Hepatocyte (in vitro differentiated cells): ENCODE measurements around the gene SKIC2. TPM values are rescaled to one million over a fixed set of nuclear protein-coding genes. Genes with fewer than 3 reads are reported as not detected.

Experiments used
- DNase-seq: peaks from one replicate; pipeline ENCODE4 v3.0.0-alpha.2; 2016; ENCODE audit warnings: low spot score
- H2AFZ ChIP-seq: fragments of 200-600 bp; sonication (generic); 2 replicates; pipeline ENCODE4 v1.6.0; 2016; ENCODE audit warnings: antibody characterized with exemption, mild to moderate bottlenecking
- H3K27ac ChIP-seq: fragments of 200-600 bp; sonication (generic); 2 replicates; pipeline ENCODE4 v1.5.1; 2016; ENCODE audit warnings: mild to moderate bottlenecking
- H3K27me3 ChIP-seq: fragments of 200-600 bp; sonication (generic); 2 replicates; pipeline ENCODE4 v1.6.1; 2016
- H3K36me3 ChIP-seq: fragments of 200-600 bp; sonication (generic); replicated peaks from 2 replicates; pipeline ENCODE4 v1.5.1; 2016; ENCODE audit warnings: low read depth; ENCODE audit not compliant: insufficient read depth
- H3K4me1 ChIP-seq: fragments of 200-600 bp; sonication (generic); 2 replicates; pipeline ENCODE4 v1.5.1; 2016; ENCODE audit warnings: mild to moderate bottlenecking, moderate library complexity; ENCODE audit not compliant: insufficient read depth
- H3K4me2 ChIP-seq: fragments of 200-600 bp; sonication (generic); 2 replicates; pipeline ENCODE4 v1.6.0; 2016
- H3K4me3 ChIP-seq: fragments of 200-600 bp; sonication (generic); 2 replicates; pipeline ENCODE4 v1.5.1; 2016; ENCODE audit warnings: mild to moderate bottlenecking
- H3K79me2 ChIP-seq: fragments of 200-600 bp; sonication (generic); 2 replicates; pipeline ENCODE4 v1.6.0; 2017; ENCODE audit warnings: mild to moderate bottlenecking
- H3K9me2 ChIP-seq: fragments of 200-600 bp; sonication (generic); replicated peaks from 2 replicates; pipeline ENCODE4 v1.6.0; 2017; ENCODE audit warnings: mild to moderate bottlenecking; ENCODE audit not compliant: insufficient read depth
- H3K9me3 ChIP-seq: fragments of 200-600 bp; sonication (generic); 2 replicates; pipeline ENCODE4 v1.5.1; 2016; ENCODE audit warnings: low read depth, mild to moderate bottlenecking
- H4K20me1 ChIP-seq: fragments of 200-600 bp; sonication (generic); 2 replicates; pipeline ENCODE4 v1.6.0; 2016; ENCODE audit warnings: mild to moderate bottlenecking; ENCODE audit not compliant: insufficient read depth, poor library complexity, severe bottlenecking
- EZH2 ChIP-seq: fragments of 200-600 bp; sonication (generic); IDR thresholded peaks from 2 replicates; pipeline ENCODE4 v1.6.1; 2016; ENCODE audit warnings: antibody characterized with exemption, mild to moderate bottlenecking, borderline replicate concordance
- EZH2phosphoT487 ChIP-seq: fragments of 200-600 bp; sonication (generic); IDR thresholded peaks from one replicate; pipeline ENCODE4 v1.6.1; 2018; ENCODE audit warnings: antibody characterized with exemption, mild to moderate bottlenecking, low read depth, moderate library complexity; ENCODE audit not compliant: unreplicated experiment, severe bottlenecking
- WGBS: methylation state at CpG from one replicate; pipeline ENCODE4 v1.1.6; 2016; ENCODE audit warnings: low lambda C conversion rate; ENCODE audit errors: missing lambda C conversion rate; 5-methylcytosine and 5-hydroxymethylcytosine counted together
- polyA plus RNA-seq: library from polyadenylated mRNA; unstranded; fragments of >200 nt; fragmentation: Nextera tagmentation; extraction: Ambion mirVana; gene quantifications from 2 replicates; pipeline ENCODE4 v1.2.1, GENCODE V29; 2016
- total RNA-seq: library from RNA; depleted of rRNA; stranded (reverse); fragments of >200 nt; gene quantifications from 2 replicates; pipeline ENCODE4 v1.2.3, GENCODE V29; 2014
- TF ChIP-seq, protein P1 (sequence below): fragments of 200-600 bp; sonication (generic); IDR thresholded peaks from 2 replicates; pipeline ENCODE4 v1.5.1; 2016; ENCODE audit warnings: antibody characterized with exemption, mild to moderate bottlenecking; ENCODE audit not compliant: poor library complexity

The SKIC2 gene
- total and polyA plus RNA-seq, 2 experiments from 2014 or later: 53.2 to 64.3 TPM

DNA sequence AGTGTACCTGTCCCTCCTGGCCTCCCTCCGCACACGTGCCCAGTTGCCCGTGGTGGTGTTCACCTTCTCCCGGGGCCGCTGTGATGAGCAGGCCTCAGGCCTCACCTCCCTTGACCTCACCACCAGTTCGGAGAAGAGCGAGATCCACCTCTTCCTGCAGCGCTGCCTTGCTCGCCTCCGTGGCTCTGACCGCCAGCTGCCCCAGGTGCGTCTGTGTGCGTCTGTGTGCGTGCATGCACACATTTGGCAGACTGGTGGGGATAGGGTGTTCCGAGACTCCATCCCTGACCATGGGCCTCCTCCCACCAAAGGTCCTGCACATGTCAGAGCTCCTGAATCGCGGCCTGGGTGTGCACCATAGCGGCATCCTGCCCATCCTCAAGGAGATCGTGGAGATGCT lies 4.9 kb downstream of the SKIC2 start:
- no peak for DNase-seq
- H3K4me3 ChIP-seq: no peak overlapping the region
- WGBS: over 99% methylated on average over 19 of the region's 19 CpGs

DNA sequence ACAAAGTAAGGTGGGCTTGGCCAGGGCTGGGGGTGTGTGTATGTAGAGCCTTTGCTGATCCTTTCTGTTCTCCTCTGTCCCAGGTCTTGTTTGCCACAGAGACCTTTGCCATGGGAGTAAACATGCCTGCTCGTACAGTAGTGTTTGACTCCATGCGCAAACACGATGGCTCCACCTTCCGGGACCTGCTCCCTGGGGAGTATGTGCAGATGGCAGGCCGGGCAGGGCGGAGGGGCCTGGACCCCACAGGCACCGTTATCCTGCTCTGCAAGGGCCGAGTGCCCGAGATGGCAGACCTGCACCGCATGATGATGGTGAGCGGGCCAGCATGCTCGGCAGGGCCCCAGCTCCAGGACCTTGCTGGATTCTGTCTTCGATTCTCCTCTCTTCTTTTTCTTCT lies 6.7 kb downstream of the SKIC2 start:
- 89% methylated on average over 13 of the region's 13 CpGs for WGBS
- H3K4me2 ChIP-seq: no peak overlapping the region
- no peaks in the 10 kb centered on the region for H3K27me3 ChIP-seq

More for the DNA sequence above, 4.9 kb downstream of the SKIC2 start:
- H4K20me1 ChIP-seq: no peaks in the 10 kb centered on the region
- peaks cover 20% of the 10 kb centered on the region for H3K79me2 ChIP-seq
- H3K9me2 ChIP-seq: no peaks in the 10 kb centered on the region
- TF ChIP-seq EZH2phosphoT487 (no peak), EZH2 (no peak)
- H3K4me2 ChIP-seq: no peak overlapping the region
- no peaks in the 10 kb centered on the region for H3K36me3 ChIP-seq
- no peaks in the 10 kb centered on the region for H3K9me3 ChIP-seq
- no peak overlapping the region for H2AFZ ChIP-seq
- H3K4me1 ChIP-seq: peaks cover 8% of the 10 kb centered on the region
- no peaks in the 10 kb centered on the region for H3K27me3 ChIP-seq
- no peak overlapping the region for H3K27ac ChIP-seq

GRCh38 chr6:31966506-31966905 lies 7.5 kb downstream of the SKIC2 start:
- no peaks in the 10 kb centered on the region for H3K36me3 ChIP-seq
- H3K27me3 ChIP-seq: no peaks in the 10 kb centered on the region
- no peaks in the 10 kb centered on the region for H4K20me1 ChIP-seq
- peaks cover 11% of the 10 kb centered on the region for H3K79me2 ChIP-seq
- no peak overlapping the region for H3K4me2 ChIP-seq
- no peak for TF ChIP-seq EZH2phosphoT487
- TF ChIP-seq EZH2: no peak
- TF ChIP-seq, protein P1, sequence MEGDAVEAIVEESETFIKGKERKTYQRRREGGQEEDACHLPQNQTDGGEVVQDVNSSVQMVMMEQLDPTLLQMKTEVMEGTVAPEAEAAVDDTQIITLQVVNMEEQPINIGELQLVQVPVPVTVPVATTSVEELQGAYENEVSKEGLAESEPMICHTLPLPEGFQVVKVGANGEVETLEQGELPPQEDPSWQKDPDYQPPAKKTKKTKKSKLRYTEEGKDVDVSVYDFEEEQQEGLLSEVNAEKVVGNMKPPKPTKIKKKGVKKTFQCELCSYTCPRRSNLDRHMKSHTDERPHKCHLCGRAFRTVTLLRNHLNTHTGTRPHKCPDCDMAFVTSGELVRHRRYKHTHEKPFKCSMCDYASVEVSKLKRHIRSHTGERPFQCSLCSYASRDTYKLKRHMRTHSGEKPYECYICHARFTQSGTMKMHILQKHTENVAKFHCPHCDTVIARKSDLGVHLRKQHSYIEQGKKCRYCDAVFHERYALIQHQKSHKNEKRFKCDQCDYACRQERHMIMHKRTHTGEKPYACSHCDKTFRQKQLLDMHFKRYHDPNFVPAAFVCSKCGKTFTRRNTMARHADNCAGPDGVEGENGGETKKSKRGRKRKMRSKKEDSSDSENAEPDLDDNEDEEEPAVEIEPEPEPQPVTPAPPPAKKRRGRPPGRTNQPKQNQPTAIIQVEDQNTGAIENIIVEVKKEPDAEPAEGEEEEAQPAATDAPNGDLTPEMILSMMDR: no peak
- H3K27ac ChIP-seq: no peak overlapping the region
- no peak for DNase-seq
- no peak overlapping the region for H2AFZ ChIP-seq
- 97% methylated on average over 7 of the region's 7 CpGs for WGBS
- peaks cover 11% of the 10 kb centered on the region for H3K4me1 ChIP-seq
- no peak overlapping the region for H3K4me3 ChIP-seq
- H3K9me3 ChIP-seq: no peaks in the 10 kb centered on the region
- H3K9me2 ChIP-seq: no peaks in the 10 kb centered on the region

More for the DNA sequence above, 6.7 kb downstream of the SKIC2 start:
- Histone ChIP-seq H3K36me3 (no peaks in the 10 kb centered on the region), H3K27ac (no peak overlapping the region), H3K4me1 (peaks cover 4% of the 10 kb centered on the region), H3K79me2 (peaks cover 7% of the 10 kb centered on the region), H3K9me2 (no peaks in the 10 kb centered on the region), H3K9me3 (no peaks in the 10 kb centered on the region), H2AFZ (no peak overlapping the region), H3K4me3 (no peak overlapping the region), H4K20me1 (no peaks in the 10 kb centered on the region)
- TF ChIP-seq EZH2phosphoT487 (no peak), EZH2 (no peak)
- TF ChIP-seq, protein P1: no peak
- no peak for DNase-seq

- TF ChIP-seq EZH2 (no peak), EZH2phosphoT487 (no peak)
- TF ChIP-seq, protein P1: no peak
- 97% methylated on average over 10 of the region's 10 CpGs for WGBS
- no peaks in the 10 kb centered on the region for H4K20me1 ChIP-seq
- no peak overlapping the region for H3K27ac ChIP-seq
- H3K36me3 ChIP-seq: no peaks in the 10 kb centered on the region
- no peaks in the 10 kb centered on the region for H3K27me3 ChIP-seq
- peaks cover 11% of the 10 kb centered on the region for H3K4me1 ChIP-seq
- H3K9me3 ChIP-seq: no peaks in the 10 kb centered on the region
- H3K4me3 ChIP-seq: no peak overlapping the region
- H2AFZ ChIP-seq: no peak overlapping the region
- no peak for DNase-seq
- H3K9me2 ChIP-seq: no peaks in the 10 kb centered on the region
- no peak overlapping the region for H3K4me2 ChIP-seq
- H3K79me2 ChIP-seq: peaks cover 13% of the 10 kb centered on the region
Observed at GRCh38 chr6:31966997-31967925, 8.3 kb downstream of the SKIC2 start.
